ENCODE data around the gene FBLN1. TPM values are rescaled to one million over a fixed set of nuclear protein-coding genes. Genes with fewer than 3 reads are reported as not detected.

The FBLN1 gene
- total and polyA plus RNA-seq, 2 experiments from 2014 or later: 137 to 304 TPM

GRCh38 chr22:45630436-45630835 lies 127.8 kb downstream of the FBLN1 start:
- Histone ChIP-seq H3K27me3 (replicated peaks; ENCODE audit: insufficient read depth) (peaks cover 7% of the 10 kb centered on the region; the same call in 1 of the 2 replicates), H3K4me1 (ENCODE audit: insufficient read depth) (no peaks in the 10 kb centered on the region), H3K79me2 (ENCODE audit: insufficient read depth) (no peaks in the 10 kb centered on the region), H4K20me1 (ENCODE audit: insufficient read depth) (no peaks in the 10 kb centered on the region), H2AFZ (no peak overlapping the region), H3K9me3 (ENCODE audit: low read depth) (no peaks in the 10 kb centered on the region), H3F3A (ENCODE audit: insufficient read depth) (no peaks in the 10 kb centered on the region), H3K27ac (no peak overlapping the region), H3K36me3 (ENCODE audit: low read depth) (no peaks in the 10 kb centered on the region), H3K4me2 (ENCODE audit: unreplicated experiment) (no peak overlapping the region), H3K4me3 (no peak overlapping the region), H3K9ac (no peak overlapping the region), H3K9me2 (ENCODE audit: insufficient read depth) (no peaks in the 10 kb centered on the region)
- WGBS, 2 experiments (ENCODE audit: low coverage in 1 of 2, low lambda C conversion rate in 2 of 2, missing lambda C conversion rate in 2 of 2): 95 to 97% methylated on average over 14 to 15 of the region's 15 CpGs
- in situ Hi-C loops (cut with MboI): no loop called here
- TF ChIP-seq EZH2phosphoT487 (IDR thresholded peaks at IDR 0.05; ENCODE audit: insufficient read depth, low read depth) (no peak), EZH2 (IDR thresholded peaks at IDR 0.05; ENCODE audit: insufficient read depth, poor library complexity, severe bottlenecking) (no peak)
- DNase-seq: no peak

- Histone ChIP-seq H3K27me3 (replicated peaks; ENCODE audit: insufficient read depth) (peaks cover 7% of the 10 kb centered on the region; the same call in 1 of the 2 replicates), H3K27ac (no peak overlapping the region), H3K4me2 (ENCODE audit: unreplicated experiment) (no peak overlapping the region), H3K36me3 (ENCODE audit: low read depth) (no peaks in the 10 kb centered on the region), H3F3A (ENCODE audit: insufficient read depth) (no peaks in the 10 kb centered on the region), H3K4me3 (no peak overlapping the region), H3K79me2 (ENCODE audit: insufficient read depth) (no peaks in the 10 kb centered on the region), H2AFZ (no peak overlapping the region), H3K9me3 (ENCODE audit: low read depth) (no peaks in the 10 kb centered on the region), H3K9me2 (ENCODE audit: insufficient read depth) (no peaks in the 10 kb centered on the region), H4K20me1 (ENCODE audit: insufficient read depth) (no peaks in the 10 kb centered on the region), H3K4me1 (ENCODE audit: insufficient read depth) (no peaks in the 10 kb centered on the region), H3K9ac (no peak overlapping the region)
- WGBS, 2 experiments (ENCODE audit: low coverage in 1 of 2, low lambda C conversion rate in 2 of 2, missing lambda C conversion rate in 2 of 2): 63 to 65% methylated on average over 12 of the region's 12 CpGs
- TF ChIP-seq EZH2phosphoT487 (IDR thresholded peaks at IDR 0.05; ENCODE audit: insufficient read depth, low read depth) (no peak), EZH2 (IDR thresholded peaks at IDR 0.05; ENCODE audit: insufficient read depth, poor library complexity, severe bottlenecking) (no peak)
- DNase-seq: no peak
- in situ Hi-C loops (cut with MboI): no loop called here
Observed at GRCh38 chr22:45631140-45631840, 128.6 kb downstream of the FBLN1 start.

DNA sequence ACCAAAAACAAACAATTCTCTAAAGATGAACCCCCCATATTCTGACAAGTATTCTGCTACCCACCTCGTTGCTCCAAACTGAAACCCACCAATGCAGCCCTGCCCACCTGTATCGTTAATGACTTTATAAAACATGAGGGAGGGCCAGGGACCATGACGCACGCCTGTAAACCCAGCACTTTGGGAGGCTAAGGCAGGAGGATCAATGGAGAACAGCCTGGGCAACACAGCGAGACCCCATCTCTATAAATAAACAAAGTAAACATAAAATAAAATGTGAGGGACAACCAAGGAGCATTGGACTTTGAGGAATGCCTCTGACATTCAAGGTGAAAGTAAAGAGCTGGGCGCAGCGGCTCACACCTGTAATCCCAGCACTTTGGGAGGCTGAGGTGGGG lies 129.2 kb downstream of the FBLN1 start:
- no peak overlapping the region for H2AFZ ChIP-seq
- H3K27ac ChIP-seq: no peak overlapping the region
- WGBS, 2 experiments (ENCODE audit: low coverage in 1 of 2, low lambda C conversion rate in 2 of 2, missing lambda C conversion rate in 2 of 2): 81 to 84% methylated on average over 7 of the region's 7 CpGs
- H3K4me3 ChIP-seq: no peak overlapping the region
- H3K9ac ChIP-seq: no peak overlapping the region
- no peaks in the 10 kb centered on the region for H4K20me1 ChIP-seq (ENCODE audit: insufficient read depth)
- H3K4me2 ChIP-seq (ENCODE audit: unreplicated experiment): no peak overlapping the region
- H3K4me1 ChIP-seq (ENCODE audit: insufficient read depth): no peaks in the 10 kb centered on the region
- H3K9me3 ChIP-seq (ENCODE audit: low read depth): no peaks in the 10 kb centered on the region
- H3K79me2 ChIP-seq (ENCODE audit: insufficient read depth): no peaks in the 10 kb centered on the region
- TF ChIP-seq EZH2 (IDR thresholded peaks at IDR 0.05; ENCODE audit: insufficient read depth, poor library complexity, severe bottlenecking) (no peak), EZH2phosphoT487 (IDR thresholded peaks at IDR 0.05; ENCODE audit: insufficient read depth, low read depth) (no peak)
- no peak for DNase-seq
- no peaks in the 10 kb centered on the region for H3K9me2 ChIP-seq (ENCODE audit: insufficient read depth)
- in situ Hi-C loops (cut with MboI): no loop called here
- H3K27me3 ChIP-seq (replicated peaks; ENCODE audit: insufficient read depth): peaks cover 7% of the 10 kb centered on the region; the same call in 1 of the 2 replicates
- no peaks in the 10 kb centered on the region for H3F3A ChIP-seq (ENCODE audit: insufficient read depth)
- no peaks in the 10 kb centered on the region for H3K36me3 ChIP-seq (ENCODE audit: low read depth)

DNA sequence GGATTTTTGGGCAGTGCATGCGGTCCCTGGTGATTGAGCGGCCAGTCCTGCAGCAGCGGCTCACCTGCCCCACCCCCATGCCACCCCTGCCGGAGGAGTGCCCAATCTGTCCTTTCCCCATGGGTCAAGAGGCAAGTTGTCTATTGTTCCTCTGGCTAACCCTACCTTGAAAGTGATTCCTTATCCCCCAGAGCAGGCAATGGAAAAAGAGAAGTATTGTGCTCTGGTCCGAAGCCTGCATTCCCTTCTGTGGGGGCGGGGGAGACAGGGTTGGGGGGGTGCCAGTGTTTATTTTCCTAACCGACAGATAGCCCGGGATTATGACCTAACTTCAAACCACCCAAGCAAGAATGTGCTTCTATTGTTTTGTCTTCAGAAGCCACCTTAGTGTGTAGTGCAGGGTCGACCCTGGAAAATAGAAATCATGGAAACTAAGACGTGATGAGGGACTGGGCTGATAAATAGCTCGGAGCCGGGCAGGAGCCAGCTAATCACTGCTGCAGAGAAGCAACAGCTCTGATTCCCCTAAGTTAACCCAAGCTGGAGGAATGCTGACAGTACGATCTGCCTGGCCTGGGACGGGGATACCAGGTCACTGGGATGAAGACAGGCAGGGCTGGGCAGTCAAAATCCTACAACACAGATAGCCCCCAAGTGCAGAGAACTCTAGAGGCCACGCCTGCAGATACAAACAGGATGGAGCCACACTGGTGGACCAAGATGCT lies 130.3 kb downstream of the FBLN1 start:
- no peaks in the 10 kb centered on the region for H3K9me3 ChIP-seq (ENCODE audit: low read depth)
- 0 out of 2 replicates have a peak, but pooled peaks cover under 1% of the 10 kb centered on the region for H3F3A ChIP-seq (ENCODE audit: insufficient read depth)
- H3K9me2 ChIP-seq (ENCODE audit: insufficient read depth): no peaks in the 10 kb centered on the region
- no peaks in the 10 kb centered on the region for H3K36me3 ChIP-seq (ENCODE audit: low read depth)
- no peaks in the 10 kb centered on the region for H4K20me1 ChIP-seq (ENCODE audit: insufficient read depth)
- H3K4me2 ChIP-seq (ENCODE audit: unreplicated experiment): no peak overlapping the region
- no peaks in the 10 kb centered on the region for H3K79me2 ChIP-seq (ENCODE audit: insufficient read depth)
- no peak overlapping the region for H3K4me3 ChIP-seq
- H3K27ac ChIP-seq: no peak overlapping the region
- 68 to 79% methylated on average over 14 to 15 of the region's 15 CpGs for WGBS, 2 experiments (ENCODE audit: low coverage in 1 of 2, low lambda C conversion rate in 2 of 2, missing lambda C conversion rate in 2 of 2)
- no peaks in the 10 kb centered on the region for H3K4me1 ChIP-seq (ENCODE audit: insufficient read depth)
- H3K27me3 ChIP-seq (replicated peaks; ENCODE audit: insufficient read depth): peaks cover 7% of the 10 kb centered on the region; the same call in 1 of the 2 replicates
- TF ChIP-seq EZH2 (IDR thresholded peaks at IDR 0.05; ENCODE audit: insufficient read depth, poor library complexity, severe bottlenecking) (no peak), EZH2phosphoT487 (IDR thresholded peaks at IDR 0.05; ENCODE audit: insufficient read depth, low read depth) (no peak)
- DNase-seq: no peak
- H3K9ac ChIP-seq: no peak overlapping the region
- H2AFZ ChIP-seq: no peak overlapping the region
- in situ Hi-C loops (cut with MboI): no loop called here

Measured in GM23248 (cell line).